ENCODE data around the gene DNMT3A. TPM values are rescaled to one million over a fixed set of nuclear protein-coding genes. Genes with fewer than 3 reads are reported as not detected.

Gene DNMT3A
- total RNA-seq, 1 donor from 2014 or later: 113 TPM

- Mint-ChIP-seq H3K36me3 (ENCODE audit: low read depth) (no peaks in the 10 kb centered on the region), H3K4me3 (peak overlapping the region; percentile 81), H3K27me3 (ENCODE audit: low read depth) (peaks cover 18% of the 10 kb centered on the region), H3K9me3 (no peaks in the 10 kb centered on the region), H3K4me1 (no peaks in the 10 kb centered on the region), H3K27ac (ENCODE audit: unreplicated experiment) (no peak overlapping the region)
- peak; percentile 80 for DNase-seq (ENCODE audit: low read depth, low spot score)
- TF ChIP-seq CTCF (conservative IDR thresholded peaks at IDR 0.05): peak; percentile 92
Observed at GRCh38 chr2:25342372-25343186, 854 bp upstream of the DNMT3A start.

- Mint-ChIP-seq H3K27ac (ENCODE audit: unreplicated experiment) (no peak overlapping the region), H3K9me3 (no peaks in the 10 kb centered on the region), H3K4me1 (peaks cover 4% of the 10 kb centered on the region), H3K27me3 (ENCODE audit: low read depth) (peaks cover 16% of the 10 kb centered on the region), H3K4me3 (no peak overlapping the region), H3K36me3 (ENCODE audit: low read depth) (no peaks in the 10 kb centered on the region)
- no peak for TF ChIP-seq CTCF (conservative IDR thresholded peaks at IDR 0.05)
- DNase-seq (ENCODE audit: low read depth, low spot score): no peak
Observed at GRCh38 chr2:25341011-25341727, 556 bp downstream of the DNMT3A start.

GRCh38 chr2:25340181-25340921 lies 1.4 kb downstream of the DNMT3A start:
- no peak for TF ChIP-seq CTCF (conservative IDR thresholded peaks at IDR 0.05)
- H3K36me3 Mint-ChIP-seq (ENCODE audit: low read depth): no peaks in the 10 kb centered on the region
- no peak for DNase-seq (ENCODE audit: low read depth, low spot score)
- H3K4me3 Mint-ChIP-seq: peak overlapping the region; percentile 38
- no peaks in the 10 kb centered on the region for H3K9me3 Mint-ChIP-seq
- H3K27ac Mint-ChIP-seq (ENCODE audit: unreplicated experiment): no peak overlapping the region
- H3K4me1 Mint-ChIP-seq: peaks cover 4% of the 10 kb centered on the region
- H3K27me3 Mint-ChIP-seq (ENCODE audit: low read depth): peaks cover 16% of the 10 kb centered on the region

- no peak overlapping the region for H3K27ac Mint-ChIP-seq (ENCODE audit: unreplicated experiment)
- no peak for TF ChIP-seq CTCF (conservative IDR thresholded peaks at IDR 0.05)
- peak overlapping the region; percentile 76 for H3K4me3 Mint-ChIP-seq
- H3K4me1 Mint-ChIP-seq: peaks cover 4% of the 10 kb centered on the region
- DNase-seq (ENCODE audit: low read depth, low spot score): no peak
- H3K9me3 Mint-ChIP-seq: no peaks in the 10 kb centered on the region
- peaks cover 13% of the 10 kb centered on the region for H3K27me3 Mint-ChIP-seq (ENCODE audit: low read depth)
- H3K36me3 Mint-ChIP-seq (ENCODE audit: low read depth): no peaks in the 10 kb centered on the region
Observed at GRCh38 chr2:25339791-25340180, 1.9 kb downstream of the DNMT3A start.

- no peak overlapping the region for H3K27ac Mint-ChIP-seq (ENCODE audit: unreplicated experiment)
- peaks cover 4% of the 10 kb centered on the region for H3K4me1 Mint-ChIP-seq
- no peak for DNase-seq (ENCODE audit: low read depth, low spot score)
- no peaks in the 10 kb centered on the region for H3K9me3 Mint-ChIP-seq
- H3K36me3 Mint-ChIP-seq (ENCODE audit: low read depth): no peaks in the 10 kb centered on the region
- peak overlapping the region; percentile 76 for H3K4me3 Mint-ChIP-seq
- peaks cover 13% of the 10 kb centered on the region for H3K27me3 Mint-ChIP-seq (ENCODE audit: low read depth)
- no peak for TF ChIP-seq CTCF (conservative IDR thresholded peaks at IDR 0.05)
Observed at GRCh38 chr2:25339211-25339674, 2.5 kb downstream of the DNMT3A start.
